BJ (cell line): ENCODE measurements around the gene ERH. TPM values are rescaled to one million over a fixed set of nuclear protein-coding genes. Genes with fewer than 3 reads are reported as not detected.

Source experiments
- CTCF ChIA-PET: fragments of 350-600 bp; formaldehyde crosslinking; extraction: SDS; loops from one replicate; lab custom pipeline; 2021; ENCODE audit warnings: antibody characterized with exemption, inconsistent platforms; lab: Yijun Ruan, JAX
- POLR2A ChIA-PET: fragments of 300-600 bp; sonication (Branson Sonifier 250); formaldehyde crosslinking; extraction: SDS; loops from one replicate; lab custom pipeline; 2021; ENCODE audit warnings: antibody characterized with exemption; lab: Charles Lee
- DNase-seq: peaks from one replicate; pipeline ENCODE4 v3.0.0-alpha.2; 2011; ENCODE audit warnings: low read depth
- H3K27me3 ChIP-seq: 2 replicates; pipeline ENCODE4 v1.6.0; 2011; ENCODE audit warnings: low read length; ENCODE audit not compliant: control insufficient read depth, insufficient read depth
- H3K36me3 ChIP-seq: 2 replicates; pipeline ENCODE4 v1.5.1; 2011; ENCODE audit warnings: low read length; ENCODE audit not compliant: control insufficient read depth, insufficient read depth
- H3K4me3 ChIP-seq: 2 replicates; pipeline ENCODE4 v1.5.1; 2011; ENCODE audit warnings: low read depth, mild to moderate bottlenecking, control low read depth, low read length
- CTCF ChIP-seq: IDR thresholded peaks from 2 replicates; pipeline ENCODE4 v1.5.1; 2011; ENCODE audit warnings: low read depth, mild to moderate bottlenecking, control low read depth, inconsistent platforms, low read length, moderate library complexity; ENCODE audit not compliant: insufficient read depth
- polyA plus RNA-seq: library from polyadenylated mRNA; depleted of rRNA; stranded (reverse); fragments of >200 nt; gene quantifications from 2 replicates; pipeline ENCODE4 v1.2.3, GENCODE V29; 2011

Gene ERH
- polyA plus RNA-seq, 1 experiment, result 43.1 TPM

GRCh38 chr14:69366069-69366468 is 32.0 kb downstream of the ERH start:
- no peaks in the 10 kb centered on the region for H3K27me3 ChIP-seq
- H3K36me3 ChIP-seq, result peaks cover 1% of the 10 kb centered on the region; the same call in 1 of the 2 replicates
- POLR2A ChIA-PET, result no interaction called here
- CTCF ChIA-PET, result interaction anchor here (1.1 to 2.2 kb wide), 4 partner anchors 10 to 237 kb away, joined by 3 to 5 read pairs (median 4); no protein-coding TSS in a partner anchor
- no peak for TF ChIP-seq CTCF
- H3K4me3 ChIP-seq, result no peak overlapping the region
- DNase-seq, result no peak

GRCh38 chr14:69364378-69364777 is 33.7 kb downstream of the ERH start:
- Histone ChIP-seq H3K36me3 (no peaks in the 10 kb centered on the region), H3K4me3 (no peak overlapping the region), H3K27me3 (no peaks in the 10 kb centered on the region)
- POLR2A ChIA-PET, result no interaction called here
- no peak for DNase-seq
- TF ChIP-seq CTCF, result no peak
- CTCF ChIA-PET, result interaction anchor here (0.5 to 3.8 kb wide), 3 partner anchors 99 to 194 kb away, joined by 3 to 29 read pairs (median 3); no protein-coding TSS in a partner anchor

GRCh38 chr14:69363964-69364363 is 34.1 kb downstream of the ERH start:
- Histone ChIP-seq H3K4me3 (no peak overlapping the region), H3K36me3 (no peaks in the 10 kb centered on the region), H3K27me3 (no peaks in the 10 kb centered on the region; the same call in 1 of the 2 replicates)
- POLR2A ChIA-PET, result no interaction called here
- TF ChIP-seq CTCF, result no peak
- CTCF ChIA-PET, result interaction anchor here (0.7 to 3.8 kb wide), 7 partner anchors 10 to 227 kb away, joined by 3 to 29 read pairs (median 5); no protein-coding TSS in a partner anchor
- no peak for DNase-seq

- Histone ChIP-seq H3K36me3 (no peaks in the 10 kb centered on the region), H3K4me3 (no peak overlapping the region), H3K27me3 (no peaks in the 10 kb centered on the region; the same call in 1 of the 2 replicates)
- CTCF ChIA-PET, result interaction anchor here (0.7 to 3.8 kb wide), 14 partner anchors 9 to 232 kb away, joined by 3 to 29 read pairs (median 5); no protein-coding TSS in a partner anchor
- peak; percentile 66 for TF ChIP-seq CTCF
- POLR2A ChIA-PET, result no interaction called here
- no peak for DNase-seq
Observed at GRCh38 chr14:69363055-69363454, 35.0 kb downstream of the ERH start.

GRCh38 chr14:69360438-69361108 is 37.5 kb downstream of the ERH start:
- H3K27me3 ChIP-seq, result no peaks in the 10 kb centered on the region; the same call in 1 of the 2 replicates
- ChIA-PET POLR2A (no interaction called here), CTCF (interaction anchor here (1.5 to 3.8 kb wide), 4 partner anchors 9 to 118 kb away, joined by 3 to 29 read pairs (median 8); no protein-coding TSS in a partner anchor)
- no peaks in the 10 kb centered on the region for H3K36me3 ChIP-seq
- TF ChIP-seq CTCF, result no peak
- DNase-seq, result no peak
- no peak overlapping the region for H3K4me3 ChIP-seq
